GM21360 (cell line): ENCODE measurements around the gene TIE1.

Source experiments
- ATAC-seq: cut with Tn5 transposase; IDR thresholded peaks from one replicate; pipeline ENCODE4 v1.9.1; 2021; ENCODE audit warnings: mild to moderate bottlenecking, moderate library complexity; ENCODE audit not compliant: unreplicated experiment

The TIE1 gene

DNA sequence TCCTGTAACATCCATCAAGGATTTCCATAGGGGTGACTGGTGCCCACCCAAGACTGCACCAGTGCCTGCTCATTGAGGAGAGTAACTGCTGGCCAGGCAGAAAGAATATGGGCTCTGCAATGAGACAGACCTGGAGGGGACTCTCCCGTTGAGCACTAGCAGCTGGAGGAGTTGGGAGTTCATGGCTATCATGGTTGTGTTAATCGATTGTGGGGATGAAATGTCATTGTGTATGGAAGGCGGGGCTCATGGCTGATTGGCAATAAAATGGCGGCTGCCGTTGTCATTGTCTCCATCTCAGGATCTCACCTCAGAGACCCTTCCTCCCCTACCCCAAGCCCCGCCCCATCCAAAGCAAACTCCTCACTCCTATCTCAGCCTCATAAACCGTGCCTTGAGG is 27.1 kb upstream of the TIE1 start:
- ATAC-seq: no peak

DNA sequence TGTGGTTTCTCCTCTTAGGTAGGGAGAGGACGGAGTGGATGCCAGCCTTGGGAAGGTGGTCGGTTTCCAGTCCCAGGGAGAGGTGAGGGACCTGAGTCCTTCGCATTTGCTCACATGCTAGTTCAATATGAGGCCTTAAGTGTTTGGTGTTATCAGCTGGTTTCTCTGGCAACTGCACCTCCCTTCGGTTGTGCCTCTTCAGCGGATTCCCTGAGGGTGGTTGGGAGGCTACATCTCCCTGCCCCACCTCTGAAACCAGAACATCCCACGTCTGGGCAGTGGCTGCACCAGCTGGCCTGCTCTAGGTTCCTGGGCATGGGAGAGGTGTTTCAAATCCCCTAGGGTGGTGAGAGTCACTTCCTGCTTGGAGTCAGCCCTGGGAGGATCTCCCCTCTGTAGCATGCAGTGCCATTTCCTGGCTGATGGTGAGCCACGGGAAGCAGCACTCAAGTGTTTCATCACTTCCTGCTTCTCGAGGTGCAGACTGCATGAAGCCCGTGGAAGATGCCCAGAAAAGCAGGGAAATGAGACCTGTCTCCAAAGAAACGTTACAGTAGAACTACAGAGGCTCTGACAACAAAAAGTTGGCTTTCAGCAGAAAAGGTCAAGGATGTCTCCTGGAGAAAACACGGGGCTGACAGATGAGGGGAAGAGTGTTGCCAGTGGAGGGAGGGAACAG is 26.5 kb upstream of the TIE1 start:
- ATAC-seq: no peak

DNA sequence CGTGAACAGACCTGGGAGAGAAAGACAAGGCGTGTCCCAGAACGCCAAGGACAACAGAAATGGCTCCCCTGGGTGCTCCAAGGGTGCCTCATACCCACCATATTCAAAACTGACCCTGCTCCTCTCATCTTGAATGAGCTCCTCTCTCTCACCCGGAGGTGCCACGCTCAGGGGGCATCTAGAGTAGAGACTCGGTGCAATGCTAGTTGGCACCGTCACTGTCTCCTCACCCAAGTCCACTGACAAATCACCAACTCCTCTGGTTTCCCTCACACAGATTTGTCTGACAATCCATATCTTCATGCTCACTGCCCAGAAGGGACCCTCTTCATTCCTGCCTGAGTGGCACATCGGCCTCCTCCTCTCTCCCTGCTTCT is 26.0 kb upstream of the TIE1 start:
- no peak for ATAC-seq

DNA sequence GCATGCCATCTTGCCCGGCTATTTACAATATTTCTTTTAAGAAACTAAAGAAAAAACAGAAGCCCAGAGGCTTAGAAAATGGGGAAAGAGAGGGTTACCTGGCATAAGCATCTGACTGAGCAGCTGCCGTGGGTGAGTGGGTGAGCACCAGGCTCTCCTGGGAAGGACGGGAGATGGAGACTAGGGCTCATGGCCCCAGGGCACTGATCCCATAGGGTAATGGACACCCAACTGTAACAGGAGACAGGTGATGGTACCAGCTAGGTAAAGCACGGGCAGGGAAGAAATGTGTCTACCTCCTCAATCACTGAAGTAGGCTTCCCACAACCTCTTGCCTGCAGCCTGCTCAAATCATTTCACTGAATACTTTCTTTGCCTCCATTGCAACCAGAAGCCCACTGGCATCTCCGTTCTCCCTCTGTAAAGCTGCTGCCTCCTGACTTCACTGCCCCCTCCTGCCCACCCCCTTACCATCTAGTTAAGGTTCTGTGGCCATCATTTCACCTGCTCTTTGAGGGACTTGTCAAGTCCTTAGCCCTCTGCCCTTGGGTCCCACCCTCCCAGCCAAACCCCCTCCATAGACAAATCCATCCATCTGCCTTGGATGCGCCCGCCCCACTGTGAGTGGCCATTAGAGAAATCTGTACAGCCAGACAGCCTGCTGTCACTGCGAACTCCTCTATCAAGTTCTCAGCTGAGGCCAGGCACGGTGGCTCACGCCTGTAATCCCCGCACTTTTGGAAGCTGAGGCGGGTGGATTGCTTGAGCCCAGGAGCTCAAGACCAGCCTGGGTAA is 24.8 kb upstream of the TIE1 start:
- no peak for ATAC-seq

DNA sequence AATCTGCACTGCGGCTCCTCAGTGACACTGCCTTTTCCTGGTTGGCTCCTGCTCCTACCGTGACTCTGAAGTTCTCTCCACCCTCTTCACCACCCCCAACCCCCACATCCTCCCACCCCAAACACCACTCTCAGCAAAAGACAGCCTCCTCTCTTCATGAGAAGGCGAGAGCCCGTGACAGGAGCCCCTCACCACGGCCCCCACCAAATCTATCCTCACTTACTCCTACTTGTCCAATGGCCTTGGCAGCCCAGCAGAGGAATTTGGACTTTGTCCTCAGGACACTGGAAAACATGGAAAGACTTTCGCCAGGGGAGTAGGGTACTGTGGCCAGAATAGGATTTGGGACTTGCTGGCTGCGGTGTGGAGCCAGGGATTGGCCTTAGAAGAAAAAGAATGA is 24.1 kb upstream of the TIE1 start:
- no peak for ATAC-seq

DNA sequence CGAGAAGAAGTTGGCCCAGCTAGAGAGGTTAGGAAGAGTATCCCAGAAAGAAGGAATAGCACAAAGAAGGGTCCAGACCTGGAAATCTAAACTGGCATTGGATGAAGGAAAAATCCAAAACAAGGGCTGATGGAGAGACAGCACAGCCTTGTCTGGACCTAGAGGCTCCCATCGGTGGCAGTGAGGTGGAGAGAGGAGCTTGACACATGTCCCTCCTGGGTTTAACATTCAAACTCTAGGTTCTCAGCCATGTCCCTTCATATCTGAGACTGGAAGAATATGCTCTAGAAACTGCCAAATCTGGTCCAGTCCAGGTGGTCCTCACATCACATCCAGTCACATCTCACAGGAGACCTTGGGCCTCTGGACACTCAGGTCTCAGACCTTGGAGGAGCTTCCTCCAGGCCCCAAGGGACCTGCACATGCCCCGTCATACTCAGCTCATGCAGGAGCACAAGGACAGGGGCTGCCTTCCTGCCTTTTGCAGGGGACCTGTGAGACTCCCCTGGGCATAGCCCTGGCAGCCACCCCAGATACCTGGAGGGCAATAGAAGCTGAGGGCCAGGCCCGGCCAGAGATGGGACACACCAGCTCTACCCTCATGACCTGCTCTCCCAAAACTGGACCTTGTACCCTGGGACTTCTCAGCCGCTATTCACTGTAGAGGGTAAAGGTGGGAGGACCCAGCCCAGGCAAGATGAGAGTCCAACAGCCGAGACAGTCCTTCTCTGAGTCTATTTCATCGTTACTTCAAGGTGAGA is 23.5 kb upstream of the TIE1 start:
- ATAC-seq: no peak

DNA sequence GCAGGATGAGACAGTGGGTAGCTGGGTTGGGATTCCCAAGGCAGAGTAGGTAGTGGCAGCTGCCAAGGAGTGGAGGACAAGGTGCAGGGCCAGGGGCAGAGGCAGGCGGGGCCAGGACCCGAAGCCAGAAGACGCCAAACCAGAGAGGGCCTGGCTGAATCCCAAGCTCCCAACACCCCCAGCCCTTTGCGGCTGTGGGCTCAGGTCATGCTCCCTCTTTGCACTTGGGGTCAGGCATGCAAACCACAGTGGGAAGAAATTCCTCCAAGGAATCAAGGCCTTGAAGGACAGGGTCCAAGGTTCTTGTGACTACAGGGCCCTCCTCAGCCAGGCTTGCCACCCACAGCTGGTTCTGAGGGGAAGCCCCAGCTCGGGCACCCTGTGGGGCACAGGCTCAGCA is 21.6 kb upstream of the TIE1 start:
- ATAC-seq: no peak

DNA sequence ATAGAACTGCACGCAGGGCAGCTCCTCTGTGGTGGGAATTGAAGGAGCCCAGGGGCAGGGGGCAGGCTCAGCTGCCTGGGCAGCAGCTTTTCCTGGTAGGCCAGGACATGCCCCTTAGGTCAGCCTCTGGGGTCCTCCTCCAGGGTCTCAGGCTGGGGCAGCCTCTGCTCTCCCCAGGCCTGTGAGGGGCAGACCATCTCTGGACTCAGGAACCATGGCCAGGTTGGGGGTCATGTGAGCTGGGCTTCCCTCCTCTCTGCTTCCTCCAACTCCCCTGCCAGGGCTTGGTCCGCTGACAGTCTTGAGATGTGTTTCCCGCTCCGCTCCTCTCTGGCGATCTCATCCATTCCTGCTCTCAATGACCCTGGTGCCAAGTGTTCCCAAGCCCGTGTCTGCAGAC is 21.1 kb upstream of the TIE1 start:
- ATAC-seq: no peak

DNA sequence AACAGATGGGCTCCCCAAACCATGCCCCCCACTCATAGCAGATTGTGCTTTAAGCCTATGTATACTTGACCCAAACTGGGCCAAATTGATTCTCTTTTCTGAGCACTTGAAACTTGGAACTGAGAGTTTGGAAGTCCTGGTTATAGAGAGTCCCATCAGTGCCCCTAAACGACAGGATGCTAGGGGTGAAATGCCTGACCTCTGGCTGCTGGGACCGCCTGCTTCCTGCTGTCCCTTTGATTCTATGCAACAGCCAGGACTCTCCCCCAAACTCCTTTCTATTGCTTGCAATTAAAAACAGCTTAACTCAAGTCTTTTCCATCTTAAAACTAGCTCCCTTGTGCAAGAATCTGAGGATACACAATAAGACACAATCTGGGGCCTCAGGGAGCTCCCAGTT is 20.1 kb upstream of the TIE1 start:
- no peak for ATAC-seq

DNA sequence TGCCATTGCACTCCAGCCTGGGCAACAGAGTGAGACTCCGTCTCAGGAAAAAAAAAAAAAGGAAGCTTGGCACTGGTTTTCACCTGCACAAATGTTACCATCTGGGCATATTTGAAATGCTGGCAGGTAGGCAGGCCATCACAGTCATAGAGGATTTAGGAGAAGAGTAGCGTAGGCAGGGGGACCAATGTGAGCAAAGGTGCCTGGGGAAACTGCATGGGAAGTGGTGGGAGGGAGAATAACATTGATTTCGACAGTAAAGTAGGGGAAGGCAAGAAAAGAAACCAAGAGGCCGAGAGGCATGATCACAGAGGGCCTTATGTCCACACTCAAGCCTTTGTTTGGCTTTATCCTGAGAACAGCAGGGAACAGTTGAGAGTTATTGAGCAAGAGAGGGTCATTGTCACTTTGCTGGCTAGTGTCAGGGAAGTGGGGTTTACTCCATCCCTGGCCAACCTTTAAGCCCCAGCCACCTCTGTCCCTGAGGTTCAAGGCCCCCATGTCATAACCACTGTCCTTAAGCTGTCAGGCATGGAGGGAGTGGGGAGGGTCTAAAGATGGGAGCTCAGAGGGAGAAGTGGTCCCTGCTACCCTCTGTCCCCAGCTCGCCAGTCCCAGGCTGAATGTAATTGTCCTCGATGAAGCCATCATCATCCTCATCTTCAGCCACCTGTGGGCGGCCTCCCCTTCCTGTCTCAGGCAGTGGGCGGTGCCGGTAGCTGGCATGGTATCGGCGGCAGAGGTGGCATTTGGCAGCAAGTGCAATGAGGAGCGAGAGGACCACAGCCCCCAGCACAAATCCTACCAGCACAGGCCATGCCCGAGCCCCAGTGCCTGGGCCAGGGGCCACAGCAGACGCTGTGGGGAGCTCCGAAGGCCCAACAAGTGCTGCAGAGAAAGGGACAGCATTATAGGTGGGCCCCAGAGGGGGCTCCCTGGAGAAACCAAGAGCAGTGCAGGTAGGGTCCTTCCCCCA is 18.3 kb upstream of the TIE1 start:
- no peak for ATAC-seq

DNA sequence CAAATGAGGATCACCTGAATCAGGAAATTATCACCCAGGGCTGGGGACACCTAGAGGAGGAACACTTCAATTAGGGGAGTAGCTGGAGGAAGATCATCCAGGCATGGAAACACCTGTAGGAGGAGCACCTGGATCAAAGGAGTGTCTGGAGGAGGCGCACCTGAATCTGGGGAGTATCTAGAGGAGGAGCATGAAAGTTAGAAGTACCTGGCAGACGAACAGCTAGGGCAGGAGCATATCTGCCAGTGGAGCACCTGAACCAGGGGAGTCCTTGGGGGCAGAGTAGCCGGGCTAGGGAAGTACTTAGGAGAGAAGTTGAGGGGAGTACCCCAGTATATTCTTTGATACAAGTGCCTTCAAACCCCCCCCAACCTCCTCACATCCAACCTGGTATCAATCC is 16.7 kb upstream of the TIE1 start:
- no peak for ATAC-seq

DNA sequence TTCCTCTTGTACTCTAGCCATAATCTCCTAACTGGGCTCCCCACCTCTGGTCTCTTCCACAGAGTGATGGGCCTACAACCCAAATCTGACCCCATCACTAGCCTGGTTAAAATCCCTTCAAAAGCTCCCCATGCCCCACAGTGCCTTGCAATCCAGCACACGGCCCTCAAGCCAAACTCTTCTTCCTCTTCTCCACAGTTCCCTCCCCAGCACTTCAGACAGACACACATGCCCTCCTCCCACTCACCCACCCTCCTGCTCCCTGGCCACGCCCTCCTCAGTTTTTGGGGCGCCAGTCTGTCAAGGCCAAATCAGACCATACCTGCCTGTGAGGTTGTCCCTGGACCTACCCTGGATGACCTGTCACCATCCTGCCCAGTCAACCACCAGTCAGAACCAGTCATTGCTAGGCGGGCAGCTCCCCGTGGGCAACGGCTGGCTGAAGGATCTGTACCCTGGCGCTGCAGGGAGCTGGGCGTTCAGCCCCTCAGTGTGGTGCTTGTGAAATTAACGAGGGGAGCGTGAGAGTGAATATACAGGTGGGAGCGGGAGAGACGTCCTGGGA is 16.2 kb upstream of the TIE1 start:
- ATAC-seq: no peak

DNA sequence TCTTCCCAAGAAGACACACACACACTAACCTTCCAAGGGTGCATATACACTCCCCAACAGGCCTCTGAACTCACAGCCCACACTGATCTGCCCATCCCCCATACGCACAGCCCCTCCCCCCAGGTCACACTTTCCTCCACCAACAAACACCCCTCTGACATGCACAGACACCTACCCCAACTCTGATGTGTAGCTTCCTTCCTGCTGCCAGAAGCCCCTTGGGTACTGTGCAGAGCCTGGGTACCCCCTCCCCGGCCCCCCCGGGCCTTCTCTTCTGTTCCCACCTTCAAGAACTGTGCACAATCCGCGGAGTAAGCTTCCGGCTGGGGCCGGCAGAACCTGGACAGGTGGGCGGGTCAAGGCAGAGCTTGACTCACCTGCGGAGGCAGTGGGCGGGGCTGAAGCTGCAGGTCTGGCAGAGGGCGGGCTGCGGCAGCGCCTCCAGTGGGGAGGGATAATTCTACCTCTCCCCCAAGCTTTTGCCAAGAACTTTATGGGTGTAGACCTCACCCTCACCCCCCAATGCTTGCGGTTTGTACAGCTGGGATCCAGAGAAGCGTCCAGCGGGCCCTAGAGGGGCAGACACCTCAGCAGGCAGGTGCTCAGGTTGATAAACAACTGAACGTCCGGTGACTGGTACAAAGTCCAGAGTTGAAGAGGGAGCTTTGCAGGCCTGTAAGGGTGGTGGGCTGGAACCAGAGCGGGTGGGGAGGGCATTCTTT is 15.4 kb upstream of the TIE1 start, which contains the start of gene C1orf210:
C1orf210 (minus strand) TSS at position 313 of the 722 bp plus-strand sequence. CDS start 2,311 bp downstream, outside the sequence.
- ATAC-seq: no peak

DNA sequence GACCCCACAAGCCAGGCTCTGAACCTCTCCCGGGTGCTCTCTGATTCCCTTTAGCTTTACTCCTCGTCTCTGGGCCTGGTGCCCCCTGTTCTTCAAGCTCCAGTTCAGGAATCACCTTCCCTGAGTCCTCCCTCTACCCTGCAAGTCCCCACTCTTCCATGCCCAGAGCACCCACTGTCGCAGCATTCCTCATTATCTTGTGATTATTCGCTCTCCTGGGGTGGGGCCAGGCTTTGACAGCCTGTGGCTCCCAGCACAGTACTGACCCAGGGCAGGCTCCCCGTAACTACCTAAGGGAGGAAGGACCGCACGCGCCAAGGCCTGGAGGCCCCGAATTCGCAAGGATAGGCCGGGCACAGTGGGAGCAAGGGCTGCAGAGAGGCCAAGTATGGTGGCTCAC is 14.7 kb upstream of the TIE1 start:
- ATAC-seq: no peak

DNA sequence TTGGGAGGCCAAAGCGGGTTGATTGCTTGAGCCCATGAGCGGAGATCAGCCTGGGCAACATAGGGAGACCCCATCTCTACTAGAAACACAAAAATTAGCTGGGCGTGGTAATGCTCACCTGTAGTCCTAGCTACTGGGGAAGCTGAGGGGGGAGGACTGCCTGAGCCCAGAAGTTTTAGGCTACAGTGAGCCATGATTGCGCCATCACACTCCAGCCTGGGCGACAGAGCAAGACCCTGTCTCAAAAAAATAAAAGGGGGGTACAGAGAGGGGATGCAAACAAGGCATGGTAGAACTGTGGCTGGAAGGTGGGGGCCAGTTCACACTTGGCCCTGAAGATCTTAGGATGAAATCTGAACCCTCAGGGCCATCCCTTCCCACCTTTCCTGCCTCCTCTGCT is 14.2 kb upstream of the TIE1 start:
- no peak for ATAC-seq

DNA sequence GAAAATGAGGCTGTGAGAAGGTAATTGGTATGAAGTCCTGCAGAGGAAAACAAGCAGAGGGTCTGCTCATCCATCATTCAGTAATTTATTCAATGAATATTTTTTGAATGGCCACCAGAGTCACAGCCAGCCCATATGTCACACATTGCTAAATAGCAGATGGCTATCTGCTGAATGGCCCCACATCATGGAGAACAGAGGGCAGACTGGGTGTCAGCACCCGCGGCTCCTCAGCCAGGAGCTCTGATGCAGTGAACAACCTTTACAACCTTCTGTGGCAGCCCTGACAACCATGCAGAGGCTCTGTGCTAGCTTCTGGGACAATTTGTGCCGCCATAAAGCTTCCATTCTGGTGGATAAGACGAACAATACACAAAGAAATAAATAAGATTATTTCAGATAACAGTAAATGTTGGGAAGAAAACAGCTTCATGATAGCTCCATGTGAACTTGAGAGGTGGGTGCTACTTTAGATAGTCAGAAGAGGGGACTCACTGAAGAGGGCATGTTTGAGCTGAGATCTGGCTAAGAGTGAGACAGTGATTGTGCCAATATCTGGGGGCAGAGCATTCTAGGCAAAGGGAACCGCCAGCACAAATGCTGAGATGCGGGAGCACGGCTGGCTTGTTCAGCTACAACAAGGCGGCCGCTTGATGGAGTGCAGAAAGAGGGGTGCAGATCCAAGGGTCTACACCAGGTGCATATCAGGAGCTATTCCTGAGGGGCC is 12.6 kb upstream of the TIE1 start:
- ATAC-seq: no peak

DNA sequence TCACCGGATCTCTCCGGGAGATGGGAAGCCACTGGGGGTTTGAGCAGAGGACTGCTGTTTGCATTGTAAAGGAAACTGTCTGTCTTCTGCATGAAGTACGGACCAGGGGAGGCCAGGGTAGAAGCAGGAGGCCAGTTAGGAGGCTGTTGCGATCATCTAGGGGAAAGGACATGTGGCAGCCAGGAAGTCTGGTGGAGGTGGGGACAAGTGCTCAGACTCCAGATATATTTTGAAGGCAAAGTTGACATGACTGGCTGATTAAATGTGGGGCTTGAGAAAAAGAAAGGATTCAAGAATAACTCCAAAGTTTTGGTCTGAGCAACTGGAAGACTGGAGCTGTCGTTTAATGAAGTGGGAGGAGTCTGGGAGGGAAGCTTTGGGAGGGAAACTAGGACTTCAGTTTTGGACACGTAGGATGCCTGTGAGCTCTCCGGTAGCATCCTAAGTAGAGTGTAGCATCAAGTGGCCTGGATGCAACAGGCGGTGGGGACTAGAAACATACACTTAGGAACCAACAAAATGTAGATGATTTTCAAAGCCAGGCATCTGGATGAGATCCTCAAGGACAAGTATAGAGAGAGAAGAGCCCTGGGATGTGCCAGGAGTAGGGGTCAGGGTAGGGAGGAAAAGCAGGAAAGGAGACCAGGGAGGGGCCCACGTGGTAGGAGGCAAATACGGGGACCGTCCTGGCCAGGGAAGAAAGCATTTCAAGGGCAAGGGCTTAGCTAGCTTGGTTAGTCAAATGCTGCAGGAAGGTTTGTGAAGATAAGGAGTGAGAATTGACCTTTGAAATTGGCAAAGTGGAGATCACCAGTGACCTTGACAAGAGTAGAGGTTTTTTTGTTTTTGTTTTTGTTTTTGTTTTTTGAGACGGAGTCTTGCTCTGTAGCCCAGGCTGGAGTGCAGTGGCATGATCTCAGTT is 11.7 kb upstream of the TIE1 start:
- ATAC-seq: no peak

DNA sequence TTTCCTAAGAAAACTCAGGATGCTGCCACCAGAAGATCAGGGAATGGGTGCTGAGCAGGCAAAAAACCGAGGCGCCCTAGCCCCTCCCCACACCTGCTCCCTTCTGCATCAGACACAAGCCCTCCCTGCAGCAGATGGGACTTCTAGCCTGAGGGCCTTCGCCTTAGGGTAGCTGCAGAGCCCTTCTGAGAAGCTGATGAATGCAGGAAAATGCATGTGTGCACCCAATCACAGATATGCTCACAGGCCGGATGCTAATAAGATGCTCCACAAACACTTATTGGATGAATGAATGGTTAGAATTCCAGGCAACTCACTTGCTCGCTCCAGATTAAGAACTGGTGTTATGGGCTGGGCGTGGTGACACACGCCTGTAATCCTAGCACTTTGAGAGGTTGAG is 8.6 kb upstream of the TIE1 start:
- no peak for ATAC-seq
